GM23338 (cell line): Measurements from ENCODE around the gene ZGPAT.

Experiments used
- CREB1 ChIP-seq: fragments of 250-450 bp; sonication (Bioruptor Pico); IDR thresholded peaks from 2 replicates; pipeline ENCODE4 v1.5.0; 2020; ENCODE audit warnings: low read depth, mild to moderate bottlenecking, moderate library complexity
- CTCF ChIP-seq, 2 experiments: fragments of 200-600 bp in 1 of 2; sonication (generic) in 1 of 2; conservative IDR thresholded peaks; 2 replicates each; pipeline versions ENCODE4 v1.5.1 to v1.6.1; 2016 to 2017; ENCODE audit warnings: antibody characterized with exemption in 2 of 2, low read depth in 2 of 2, mild to moderate bottlenecking in 2 of 2, moderate library complexity in 1 of 2
- EZH2 ChIP-seq: fragments of 200-600 bp; sonication (generic); IDR thresholded peaks from one replicate; pipeline ENCODE4 v1.8.0; 2017; ENCODE audit warnings: antibody characterized with exemption, mild to moderate bottlenecking, low read depth; ENCODE audit not compliant: unreplicated experiment
- EZH2phosphoT487 ChIP-seq: fragments of 200-600 bp; sonication (generic); IDR thresholded peaks from one replicate; pipeline ENCODE4 v1.8.1; 2018; ENCODE audit warnings: antibody characterized with exemption; ENCODE audit not compliant: unreplicated experiment
- JUNB ChIP-seq: IDR thresholded peaks from one replicate; pipeline ENCODE4 v1.6.1; 2016; ENCODE audit warnings: antibody characterized with exemption; ENCODE audit not compliant: unreplicated experiment
- NANOG ChIP-seq: IDR thresholded peaks from 2 replicates; pipeline ENCODE4 v1.6.1; 2016; ENCODE audit warnings: antibody characterized with exemption, borderline replicate concordance
- POLR2AphosphoS5 ChIP-seq: IDR thresholded peaks from 2 replicates; pipeline ENCODE4 v1.6.1; 2016; ENCODE audit warnings: antibody characterized with exemption, low read depth
- REST ChIP-seq: IDR thresholded peaks from one replicate; pipeline ENCODE4 v1.6.1; 2018; ENCODE audit warnings: antibody characterized with exemption; ENCODE audit not compliant: unreplicated experiment
- ZNF462 ChIP-seq: fragments of 250-450 bp; sonication (Bioruptor Pico); IDR thresholded peaks from 2 replicates; pipeline ENCODE4 v1.5.0; 2020; ENCODE audit warnings: mild to moderate bottlenecking, moderate library complexity

GRCh38 chr20:63740627-63741353 is 33.0 kb downstream of the ZGPAT start:
- no peak; a peak in 1 of 4 replicates for TF ChIP-seq CTCF (conservative IDR thresholded peaks at IDR 0.05; ENCODE audit: low read depth in 2 of 2)
- no peak for TF ChIP-seq REST
- TF ChIP-seq CREB1, result no peak
- no peak for TF ChIP-seq EZH2
- TF ChIP-seq EZH2phosphoT487, result no peak
- peak; percentile 68 for TF ChIP-seq POLR2AphosphoS5
- no peak for TF ChIP-seq ZNF462
- TF ChIP-seq JUNB, result no peak
- no peak for TF ChIP-seq NANOG
